ENCODE data around the gene GPR153. TPM values are rescaled to one million over a fixed set of nuclear protein-coding genes. Genes with fewer than 3 reads are reported as not detected.

GPR153 gene
- total RNA-seq, 2 donors from 2014 or later: 0.62 to 1.6 TPM

DNA sequence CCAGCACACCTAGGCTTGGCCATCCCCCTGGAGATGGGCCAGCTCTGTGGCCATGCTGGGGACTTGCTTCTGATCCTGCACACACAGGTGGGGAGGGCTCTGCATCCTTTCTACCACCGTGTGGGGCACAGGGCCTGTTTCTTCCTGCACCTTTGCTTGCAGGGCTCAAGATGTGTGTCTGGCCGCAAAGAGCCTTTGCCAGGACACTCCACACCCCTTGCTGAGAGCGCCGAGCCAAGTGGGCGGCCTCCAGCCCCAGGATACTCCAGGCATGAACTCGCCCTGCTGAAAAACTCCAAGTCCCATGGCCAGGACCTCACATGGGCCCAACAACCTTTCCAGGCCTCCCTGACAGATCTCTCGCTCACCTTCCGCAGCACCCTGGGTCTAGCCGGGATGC lies 11.6 kb upstream of the GPR153 start:
- Mint-ChIP-seq H3K9me3 (no peaks in the 10 kb centered on the region), H3K4me1 (ENCODE audit: low read depth) (no peaks in the 10 kb centered on the region), H3K27ac (no peak overlapping the region), H3K36me3 (ENCODE audit: insufficient read depth in 2 of 2) (no peaks in the 10 kb centered on the region), H3K4me3 (no peak overlapping the region), H3K27me3 (ENCODE audit: low read depth) (no peaks in the 10 kb centered on the region)
- no peak for ATAC-seq (replicated peaks in 1 of 2)
- DNase-seq: no peak

DNA sequence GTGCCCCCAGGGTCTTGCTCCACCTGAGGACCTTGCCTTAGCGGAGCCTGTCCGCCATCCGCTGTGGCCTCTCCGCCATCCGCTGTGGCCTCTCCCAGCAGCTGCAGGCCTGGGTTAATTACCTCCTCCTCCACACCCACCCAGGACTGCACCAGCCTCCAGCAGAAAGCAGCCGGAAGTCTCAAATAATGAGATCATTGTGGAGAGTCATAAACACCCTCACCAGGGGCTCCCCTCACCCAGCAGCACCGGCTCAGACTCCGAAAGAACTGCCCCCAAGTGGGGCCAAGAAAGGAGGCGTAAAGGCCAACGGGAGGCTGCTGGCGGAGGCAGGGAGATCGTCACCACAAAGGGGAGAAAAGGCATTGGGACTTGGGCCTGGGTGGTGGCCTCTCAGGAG lies 10.7 kb upstream of the GPR153 start:
- ATAC-seq (replicated peaks in 1 of 2): no peak
- no peak overlapping the region for H3K4me3 Mint-ChIP-seq
- H3K9me3 Mint-ChIP-seq: no peaks in the 10 kb centered on the region
- no peaks in the 10 kb centered on the region for H3K36me3 Mint-ChIP-seq (ENCODE audit: insufficient read depth in 2 of 2)
- no peaks in the 10 kb centered on the region for H3K4me1 Mint-ChIP-seq (ENCODE audit: low read depth)
- H3K27me3 Mint-ChIP-seq (ENCODE audit: low read depth): no peaks in the 10 kb centered on the region
- no peak for DNase-seq
- no peak overlapping the region for H3K27ac Mint-ChIP-seq

DNA sequence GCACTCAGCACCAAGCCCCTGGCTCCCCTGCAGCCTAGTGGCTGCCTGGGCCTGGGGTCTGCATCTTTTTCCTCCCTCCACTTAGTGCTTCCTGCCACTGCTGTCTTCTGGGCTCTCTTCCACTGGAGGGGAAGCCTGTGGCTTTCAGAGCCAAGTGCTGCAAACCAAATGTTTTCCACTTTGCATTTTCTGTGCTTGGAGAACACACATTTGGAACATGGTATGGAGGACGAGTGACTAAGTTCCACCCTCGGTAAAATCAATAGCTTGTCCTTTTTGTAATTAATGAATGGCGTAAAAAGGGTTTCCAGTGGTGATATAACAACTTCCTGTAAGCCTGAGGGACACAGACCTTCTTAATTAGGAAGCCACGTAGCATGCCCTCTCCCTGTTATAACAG lies 10.1 kb upstream of the GPR153 start:
- no peak overlapping the region for H3K4me3 Mint-ChIP-seq
- no peaks in the 10 kb centered on the region for H3K27me3 Mint-ChIP-seq (ENCODE audit: low read depth)
- no peak overlapping the region for H3K27ac Mint-ChIP-seq
- no peaks in the 10 kb centered on the region for H3K36me3 Mint-ChIP-seq (ENCODE audit: insufficient read depth in 2 of 2)
- no peak for ATAC-seq (replicated peaks in 1 of 2)
- no peaks in the 10 kb centered on the region for H3K9me3 Mint-ChIP-seq
- H3K4me1 Mint-ChIP-seq (ENCODE audit: low read depth): no peaks in the 10 kb centered on the region
- DNase-seq: no peak

DNA sequence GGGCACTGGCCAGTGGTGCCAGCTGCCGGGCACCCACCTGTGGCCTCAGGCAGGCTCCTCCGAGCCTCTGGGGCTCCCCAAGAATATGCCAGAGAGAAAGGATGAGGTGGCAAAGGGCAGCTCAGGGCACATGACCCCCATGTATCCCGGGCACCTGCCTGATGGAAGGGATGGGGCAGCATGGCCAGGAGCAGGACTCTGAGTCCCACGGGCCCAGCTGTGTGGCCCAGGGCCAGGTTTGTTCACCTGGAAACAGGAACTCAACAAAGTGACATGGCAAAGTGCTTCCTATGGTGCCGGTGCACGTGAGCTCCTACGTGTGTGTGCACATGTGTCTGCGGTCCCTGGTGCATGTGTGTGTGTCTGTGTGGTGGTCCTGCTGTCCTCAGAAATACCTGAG lies 9.5 kb upstream of the GPR153 start:
- Mint-ChIP-seq H3K4me1 (ENCODE audit: low read depth) (no peaks in the 10 kb centered on the region), H3K27me3 (ENCODE audit: low read depth) (no peaks in the 10 kb centered on the region), H3K4me3 (no peak overlapping the region), H3K27ac (no peak overlapping the region), H3K36me3 (ENCODE audit: insufficient read depth in 2 of 2) (no peaks in the 10 kb centered on the region), H3K9me3 (no peaks in the 10 kb centered on the region)
- ATAC-seq (replicated peaks in 1 of 2) (no peak), DNase-seq (no peak)

DNA sequence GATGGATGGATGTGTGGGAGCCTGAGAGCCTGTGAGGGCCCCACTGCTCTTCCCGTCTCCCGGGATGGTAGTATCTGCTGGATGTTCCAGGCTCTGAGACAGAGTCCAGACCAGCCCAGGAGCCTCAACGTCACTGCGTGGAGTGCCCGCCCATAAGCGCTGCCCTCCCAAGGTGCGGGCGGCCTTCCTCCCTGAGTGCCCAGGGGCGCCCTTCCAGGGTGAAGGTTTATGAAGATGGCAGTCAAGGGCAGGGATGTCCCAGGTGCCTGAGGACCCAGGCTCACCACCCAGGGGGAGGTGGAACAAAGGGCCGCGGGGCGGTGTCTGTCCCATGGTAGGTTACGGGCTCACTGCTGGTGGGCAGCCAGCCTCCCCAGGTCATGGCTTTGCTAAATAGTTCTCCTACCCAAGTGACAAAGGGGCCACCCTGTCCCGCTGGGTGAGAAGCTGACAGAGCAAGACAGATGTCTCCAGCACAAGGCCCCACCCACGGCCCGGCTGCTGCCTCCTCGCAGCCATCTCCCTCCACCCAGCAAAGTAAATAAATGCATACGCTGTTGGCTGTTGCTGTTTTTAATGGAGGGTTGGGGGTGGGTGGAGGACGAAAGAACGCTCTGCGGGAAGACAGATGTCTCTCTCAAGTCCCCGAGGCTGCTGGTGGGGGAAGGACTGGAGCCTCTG lies 9.0 kb upstream of the GPR153 start:
- ATAC-seq (replicated peaks in 1 of 2) (no peak), DNase-seq (no peak)
- Mint-ChIP-seq H3K9me3 (no peaks in the 10 kb centered on the region), H3K4me1 (ENCODE audit: low read depth) (no peaks in the 10 kb centered on the region), H3K27me3 (ENCODE audit: low read depth) (no peaks in the 10 kb centered on the region), H3K27ac (no peak overlapping the region), H3K36me3 (ENCODE audit: insufficient read depth in 2 of 2) (no peaks in the 10 kb centered on the region), H3K4me3 (no peak overlapping the region)

DNA sequence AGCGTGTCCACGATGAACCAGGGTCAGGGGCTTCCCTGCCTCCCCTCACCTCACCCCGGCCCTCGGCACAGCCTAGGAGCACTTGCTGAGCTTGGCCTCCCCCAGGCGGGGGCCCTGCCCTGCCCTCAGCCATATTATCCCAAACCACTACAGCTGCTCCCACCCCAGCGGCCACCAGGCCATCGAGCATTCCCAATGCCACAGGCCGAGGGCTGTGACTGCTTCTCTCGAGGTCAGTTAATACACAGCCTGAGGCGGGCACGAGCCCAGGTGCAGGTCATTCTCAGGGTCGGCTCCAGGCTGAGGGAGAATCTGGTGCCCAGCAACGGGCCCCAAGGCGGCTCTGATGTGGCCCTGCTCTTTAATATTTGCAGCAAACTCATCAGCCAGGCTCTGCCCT lies 8.4 kb upstream of the GPR153 start:
- Mint-ChIP-seq H3K4me1 (ENCODE audit: low read depth) (no peaks in the 10 kb centered on the region), H3K36me3 (ENCODE audit: insufficient read depth in 2 of 2) (no peaks in the 10 kb centered on the region), H3K27me3 (ENCODE audit: low read depth) (no peaks in the 10 kb centered on the region), H3K9me3 (no peaks in the 10 kb centered on the region), H3K4me3 (no peak overlapping the region), H3K27ac (no peak overlapping the region)
- ATAC-seq (replicated peaks in 1 of 2) (no peak), DNase-seq (no peak)

DNA sequence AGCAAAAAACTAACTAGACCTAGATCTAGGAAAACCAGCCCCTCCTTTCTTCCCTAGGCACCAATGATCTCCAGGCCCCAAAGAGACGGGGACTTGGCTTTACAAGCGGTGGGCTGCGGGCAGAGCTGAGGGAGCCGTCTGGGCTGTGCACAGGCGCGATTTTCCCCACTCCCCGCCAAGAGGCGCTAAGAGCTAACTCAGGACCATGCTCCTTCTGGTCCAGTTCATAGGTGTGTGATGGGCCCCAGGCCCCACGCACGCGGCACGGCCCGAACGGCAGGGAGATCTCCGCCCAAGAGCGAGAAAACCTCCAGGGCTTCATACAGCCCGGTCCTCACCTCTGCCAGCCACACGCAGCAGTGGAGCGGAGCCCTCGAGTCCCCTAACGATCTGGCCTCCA lies 7.5 kb upstream of the GPR153 start:
- H3K27ac Mint-ChIP-seq: no peak overlapping the region
- H3K4me1 Mint-ChIP-seq (ENCODE audit: low read depth): no peaks in the 10 kb centered on the region
- H3K4me3 Mint-ChIP-seq: no peak overlapping the region
- ATAC-seq (replicated peaks in 1 of 2) (no peak), DNase-seq (no peak)
- H3K9me3 Mint-ChIP-seq: no peaks in the 10 kb centered on the region
- no peaks in the 10 kb centered on the region for H3K36me3 Mint-ChIP-seq (ENCODE audit: insufficient read depth in 2 of 2)
- H3K27me3 Mint-ChIP-seq (ENCODE audit: low read depth): no peaks in the 10 kb centered on the region

DNA sequence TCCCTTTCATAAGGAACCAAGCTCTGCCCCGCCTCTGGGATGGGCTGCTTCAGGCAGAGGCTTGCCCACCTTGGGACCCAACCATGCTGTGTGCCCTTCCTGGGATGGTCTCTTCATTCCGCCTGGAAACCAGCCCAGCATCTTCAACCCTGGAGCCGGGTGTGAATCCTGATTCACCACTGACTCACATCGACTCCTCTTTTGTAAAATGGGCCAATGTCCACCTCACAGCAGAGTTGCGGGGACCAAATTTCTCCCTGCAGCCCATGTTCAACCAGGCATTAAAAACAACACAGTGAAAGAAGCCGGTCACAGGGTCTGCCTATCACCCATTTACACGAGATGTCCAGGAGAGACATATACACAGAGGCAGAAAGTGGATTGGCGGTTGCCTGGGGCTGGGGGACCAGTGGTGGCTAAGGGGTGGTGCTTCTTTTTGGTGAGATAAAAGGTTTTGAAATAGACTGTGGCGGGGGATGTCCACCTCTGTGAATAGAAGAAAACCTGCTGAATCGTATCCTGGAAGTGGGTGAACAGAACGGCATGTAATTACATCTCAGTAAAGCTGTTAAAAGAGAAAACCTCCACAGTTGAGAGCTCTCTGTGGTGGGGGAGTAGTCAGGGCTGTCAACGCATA lies 6.9 kb upstream of the GPR153 start:
- no peaks in the 10 kb centered on the region for H3K36me3 Mint-ChIP-seq (ENCODE audit: insufficient read depth in 2 of 2)
- no peaks in the 10 kb centered on the region for H3K27me3 Mint-ChIP-seq (ENCODE audit: low read depth)
- no peak overlapping the region for H3K27ac Mint-ChIP-seq
- DNase-seq: no peak
- H3K4me3 Mint-ChIP-seq: no peak overlapping the region
- no peak for ATAC-seq (replicated peaks in 1 of 2)
- H3K9me3 Mint-ChIP-seq: no peaks in the 10 kb centered on the region
- H3K4me1 Mint-ChIP-seq (ENCODE audit: low read depth): no peaks in the 10 kb centered on the region

DNA sequence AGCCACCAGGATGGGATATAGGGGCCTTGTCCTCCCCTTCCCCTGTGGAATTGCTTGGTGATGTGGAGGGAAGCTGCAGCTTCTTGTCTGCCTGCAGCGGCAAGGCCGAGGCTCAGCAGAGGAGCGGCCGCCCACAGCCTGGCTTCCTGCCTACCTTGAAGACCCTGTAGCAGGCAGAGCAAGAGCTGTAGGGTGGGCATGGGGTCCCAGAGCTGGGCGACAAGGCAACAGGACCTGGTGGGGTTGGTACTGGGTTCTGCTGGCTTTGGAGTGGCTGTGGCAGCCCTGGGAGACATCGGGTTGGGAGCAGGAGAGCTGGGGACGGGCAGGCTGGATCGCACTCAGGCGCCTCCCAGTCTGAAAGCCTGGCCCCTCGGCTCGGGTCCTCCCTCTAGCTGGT lies 5.7 kb upstream of the GPR153 start:
- H3K4me1 Mint-ChIP-seq (ENCODE audit: low read depth): peaks cover 4% of the 10 kb centered on the region
- no peak overlapping the region for H3K27ac Mint-ChIP-seq
- ATAC-seq (replicated peaks in 1 of 2) (no peak), DNase-seq (no peak)
- H3K27me3 Mint-ChIP-seq (ENCODE audit: low read depth): peaks cover 6% of the 10 kb centered on the region
- no peaks in the 10 kb centered on the region for H3K9me3 Mint-ChIP-seq
- H3K4me3 Mint-ChIP-seq: no peak overlapping the region
- H3K36me3 Mint-ChIP-seq (ENCODE audit: insufficient read depth in 2 of 2): no peaks in the 10 kb centered on the region

DNA sequence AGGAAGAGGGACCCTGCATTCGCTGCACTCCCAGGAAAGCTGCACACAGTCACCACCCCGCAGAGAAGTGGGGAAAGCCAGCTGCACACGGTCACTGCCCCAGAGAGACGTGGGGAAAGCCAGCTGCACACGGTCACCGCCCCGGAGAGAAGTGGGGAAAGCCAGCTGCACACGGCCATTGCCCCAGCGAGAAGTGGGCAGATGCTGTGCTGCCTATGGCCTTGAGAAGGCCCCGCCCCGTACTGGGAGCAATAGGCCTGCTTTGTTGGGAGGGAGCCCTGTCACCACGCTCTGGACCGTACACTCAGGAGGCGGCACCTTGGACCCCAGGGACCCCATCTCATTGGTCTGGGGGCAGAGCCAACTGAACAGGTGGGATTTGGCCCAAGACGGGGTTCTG lies 4.3 kb upstream of the GPR153 start:
- Mint-ChIP-seq H3K4me1 (ENCODE audit: low read depth) (peaks cover 4% of the 10 kb centered on the region), H3K4me3 (no peak overlapping the region), H3K27ac (no peak overlapping the region), H3K27me3 (ENCODE audit: low read depth) (peaks cover 7% of the 10 kb centered on the region), H3K9me3 (no peaks in the 10 kb centered on the region), H3K36me3 (ENCODE audit: insufficient read depth in 2 of 2) (no peaks in the 10 kb centered on the region)
- DNase-seq (no peak), ATAC-seq (replicated peaks in 1 of 2) (no peak)

DNA sequence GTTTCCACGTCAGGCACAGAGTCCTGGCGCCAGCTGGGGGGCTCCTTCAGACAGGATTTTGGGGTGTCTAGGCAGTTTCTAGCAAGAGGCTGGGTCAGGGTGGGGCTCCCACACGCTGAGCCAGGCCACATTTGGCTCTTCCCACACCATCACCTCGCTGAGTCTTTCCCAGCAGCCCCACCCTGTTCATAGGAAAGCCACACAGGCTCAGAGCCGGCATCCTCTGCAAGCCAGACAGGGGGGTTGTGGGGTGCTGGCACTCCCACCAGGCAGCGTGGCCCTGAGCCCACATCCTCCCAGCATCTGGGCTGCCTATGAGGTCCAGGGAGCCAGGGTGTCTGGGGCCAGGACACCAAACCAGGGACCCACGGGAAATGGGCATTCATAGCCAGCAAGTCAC lies 2.8 kb upstream of the GPR153 start:
- H3K9me3 Mint-ChIP-seq: no peaks in the 10 kb centered on the region
- no peak overlapping the region for H3K4me3 Mint-ChIP-seq
- ATAC-seq (replicated peaks in 1 of 2) (no peak), DNase-seq (no peak)
- H3K4me1 Mint-ChIP-seq (ENCODE audit: low read depth): peaks cover 4% of the 10 kb centered on the region
- H3K27me3 Mint-ChIP-seq (ENCODE audit: low read depth): peaks cover 18% of the 10 kb centered on the region
- H3K36me3 Mint-ChIP-seq (ENCODE audit: insufficient read depth in 2 of 2): no peaks in the 10 kb centered on the region
- H3K27ac Mint-ChIP-seq: no peak overlapping the region

DNA sequence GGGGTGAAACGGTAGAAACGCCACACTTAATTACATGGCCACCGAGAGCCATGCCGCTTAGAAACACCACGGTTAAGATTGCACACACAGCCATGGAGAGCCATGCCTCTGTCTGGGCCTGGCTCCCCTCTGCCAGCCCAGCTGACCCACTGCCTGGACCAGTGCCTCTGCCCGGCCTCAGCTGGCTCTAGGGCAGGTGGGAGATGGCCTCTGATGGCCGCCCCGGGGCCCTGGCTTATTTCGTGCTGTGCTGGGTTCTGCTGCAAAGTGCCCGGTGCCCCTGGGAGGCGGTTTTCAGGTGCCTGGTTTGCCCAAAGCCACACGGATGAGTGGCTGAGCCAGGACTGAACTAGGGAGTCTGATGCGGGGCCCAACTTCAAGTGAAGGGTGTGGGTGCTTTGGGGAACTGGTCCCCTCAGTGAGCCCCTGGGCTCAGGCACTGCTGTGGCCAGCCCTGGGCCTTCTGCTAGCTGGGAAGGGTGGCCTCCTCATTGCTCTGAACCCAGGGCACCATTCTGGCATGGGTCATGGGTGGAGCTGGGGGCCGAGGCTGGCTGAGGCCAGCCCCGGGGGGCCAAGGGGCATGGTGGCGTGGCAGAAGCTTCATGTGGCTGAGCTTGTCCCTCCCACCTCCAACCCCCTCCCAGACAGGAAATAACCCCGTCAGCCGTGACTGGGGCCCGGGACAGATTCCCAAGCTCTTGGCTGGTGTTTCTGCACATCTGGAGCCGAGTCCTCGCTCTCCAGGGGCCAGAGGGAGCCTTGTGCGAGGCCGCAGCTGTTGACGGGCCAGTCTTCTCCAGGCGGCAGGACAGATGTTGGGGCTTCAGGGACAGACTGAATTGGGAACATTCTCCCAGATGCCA lies 1.9 kb upstream of the GPR153 start:
- DNase-seq: no peak
- Mint-ChIP-seq H3K4me3 (no peak overlapping the region), H3K9me3 (no peaks in the 10 kb centered on the region), H3K27ac (no peak overlapping the region), H3K27me3 (ENCODE audit: low read depth) (peaks cover 18% of the 10 kb centered on the region), H3K36me3 (ENCODE audit: insufficient read depth in 2 of 2) (no peaks in the 10 kb centered on the region), H3K4me1 (ENCODE audit: low read depth) (peaks cover 4% of the 10 kb centered on the region)
- no peak for ATAC-seq (replicated peaks in 1 of 2)

DNA sequence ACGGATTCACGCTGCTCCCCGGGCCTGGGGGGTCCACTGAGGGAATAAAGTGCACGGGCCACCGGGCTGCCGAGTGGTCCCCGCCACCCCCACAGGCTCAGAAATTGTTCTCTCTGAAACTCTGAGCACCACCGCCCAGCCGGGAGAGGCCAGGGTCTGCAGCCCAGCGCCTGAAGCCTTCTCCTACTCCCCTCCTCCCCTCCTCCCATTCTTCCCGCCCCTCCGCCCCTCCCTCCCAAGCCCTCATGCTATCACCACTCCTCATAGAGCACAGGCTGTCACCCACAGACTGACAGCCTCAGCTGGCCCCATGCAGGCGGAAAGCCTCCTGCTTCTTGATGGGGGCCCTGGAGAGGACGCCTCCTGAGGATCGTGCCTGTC lies 707 bp upstream of the GPR153 start:
- H3K27ac Mint-ChIP-seq: no peak overlapping the region
- peaks cover 4% of the 10 kb centered on the region for H3K4me1 Mint-ChIP-seq (ENCODE audit: low read depth)
- DNase-seq: no peak
- peaks cover 18% of the 10 kb centered on the region for H3K27me3 Mint-ChIP-seq (ENCODE audit: low read depth)
- ATAC-seq (replicated peaks in 1 of 2): no peak
- no peaks in the 10 kb centered on the region for H3K9me3 Mint-ChIP-seq
- no peaks in the 10 kb centered on the region for H3K36me3 Mint-ChIP-seq (ENCODE audit: insufficient read depth in 2 of 2)
- peak overlapping the region; percentile 64 to 68 for H3K4me3 Mint-ChIP-seq
